ENCODE data around the gene SLX1A.
"Not testable (repeated sequence)": the region's sequence is repeated elsewhere in the genome, so short reads cannot be mapped to it uniquely, and the experiment has no call there.

SLX1A gene

DNA sequence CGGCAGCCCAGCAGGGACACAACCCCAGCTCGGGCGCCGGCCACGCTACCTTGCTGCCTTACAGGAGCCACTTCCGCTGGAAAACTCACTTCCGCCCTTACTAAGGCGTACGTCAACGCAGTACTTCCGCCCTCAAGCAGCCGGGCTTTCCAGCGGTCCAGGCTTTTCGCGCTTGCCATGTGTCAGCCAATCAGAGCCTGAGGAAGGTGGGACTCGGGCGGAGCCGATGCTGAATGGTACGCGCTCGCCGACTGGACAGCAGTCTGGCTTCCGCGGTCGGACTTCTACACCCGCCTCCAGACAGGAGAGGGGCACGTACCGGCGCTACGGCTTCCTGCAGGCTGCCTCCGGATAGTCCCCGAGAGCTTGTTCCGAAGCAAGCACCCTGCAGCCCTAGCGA, at the start of gene SLX1A, which contains the start of gene BOLA2B:
Gene SLX1A (plus strand): TSS at position 261 of the 400 bp plus-strand sequence. CDS start 210 bp downstream, outside the sequence.
Gene BOLA2B (minus strand): TSS at position 52 of the 400 bp plus-strand sequence. CDS start 71 bp downstream, outside the sequence.
- H3K4me3 ChIP-seq (ENCODE audit: low read depth, low read length, poor library complexity, severe bottlenecking) = peak within 1 kb of the TSS; percentile 54
- not testable (repeated sequence) for H3K79me2 ChIP-seq (ENCODE audit: insufficient read depth, low read length); H2AFZ ChIP-seq (ENCODE audit: low read length); H3F3A ChIP-seq (ENCODE audit: insufficient read depth, low read length); H3K27me3 ChIP-seq (ENCODE audit: insufficient read depth, low read length); H3K4me1 ChIP-seq (ENCODE audit: insufficient read depth, low read length, severe bottlenecking); H3K9me3 ChIP-seq (ENCODE audit: low read length); H3K36me3 ChIP-seq (ENCODE audit: insufficient read depth, low read length); H3K9ac ChIP-seq (ENCODE audit: low read length); H4K20me1 ChIP-seq (ENCODE audit: insufficient read depth, low read length); H3K9me2 ChIP-seq (ENCODE audit: low read depth, low read length); H3K27ac ChIP-seq (ENCODE audit: low read depth, low read length, poor library complexity, severe bottlenecking)
- peak within 1 kb of the TSS; percentile 46; the same call in 1 of the 2 replicates for H3K4me2 ChIP-seq (ENCODE audit: low read length)

DNA sequence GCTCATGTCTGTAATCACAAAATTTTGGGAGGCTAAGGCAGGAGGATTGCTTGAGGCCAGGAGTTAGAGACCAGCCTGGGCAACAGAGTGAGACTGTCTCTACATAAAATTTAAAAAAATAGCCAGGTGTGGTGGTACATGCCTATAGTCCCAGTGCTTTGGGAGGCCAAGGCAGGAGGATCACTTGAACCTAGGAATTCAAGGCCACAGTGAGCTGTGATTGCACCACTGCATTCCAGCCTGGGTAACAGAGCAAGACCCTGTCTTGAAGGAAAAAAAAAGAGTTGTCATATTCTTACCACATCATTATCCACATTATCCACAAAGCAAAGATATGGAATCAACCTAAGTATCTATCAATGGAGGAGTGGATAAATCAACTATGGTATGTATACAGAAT, 49.7 kb upstream of the SLX1A start:
- Histone ChIP-seq H3K9me3 (ENCODE audit: low read length) (no peaks in the 10 kb centered on the region), H3K4me3 (ENCODE audit: low read depth, low read length, poor library complexity, severe bottlenecking) (no peak overlapping the region), H3K9ac (ENCODE audit: low read length) (no peak overlapping the region), H4K20me1 (ENCODE audit: insufficient read depth, low read length) (no peaks in the 10 kb centered on the region), H3K4me2 (ENCODE audit: low read length) (no peak overlapping the region), H2AFZ (ENCODE audit: low read length) (no peak overlapping the region), H3K9me2 (ENCODE audit: low read depth, low read length) (no peaks in the 10 kb centered on the region), H3K27me3 (ENCODE audit: insufficient read depth, low read length) (no peaks in the 10 kb centered on the region), H3K27ac (ENCODE audit: low read depth, low read length, poor library complexity, severe bottlenecking) (no peak overlapping the region), H3K4me1 (ENCODE audit: insufficient read depth, low read length, severe bottlenecking) (peaks cover 11% of the 10 kb centered on the region), H3K79me2 (ENCODE audit: insufficient read depth, low read length) (no peaks in the 10 kb centered on the region), H3K36me3 (ENCODE audit: insufficient read depth, low read length) (no peaks in the 10 kb centered on the region), H3F3A (ENCODE audit: insufficient read depth, low read length) (no peaks in the 10 kb centered on the region)
- no peak for TF ChIP-seq EZH2 (IDR thresholded peaks at IDR 0.05; ENCODE audit: borderline replicate concordance, low read length)
- TF ChIP-seq, protein P1, sequence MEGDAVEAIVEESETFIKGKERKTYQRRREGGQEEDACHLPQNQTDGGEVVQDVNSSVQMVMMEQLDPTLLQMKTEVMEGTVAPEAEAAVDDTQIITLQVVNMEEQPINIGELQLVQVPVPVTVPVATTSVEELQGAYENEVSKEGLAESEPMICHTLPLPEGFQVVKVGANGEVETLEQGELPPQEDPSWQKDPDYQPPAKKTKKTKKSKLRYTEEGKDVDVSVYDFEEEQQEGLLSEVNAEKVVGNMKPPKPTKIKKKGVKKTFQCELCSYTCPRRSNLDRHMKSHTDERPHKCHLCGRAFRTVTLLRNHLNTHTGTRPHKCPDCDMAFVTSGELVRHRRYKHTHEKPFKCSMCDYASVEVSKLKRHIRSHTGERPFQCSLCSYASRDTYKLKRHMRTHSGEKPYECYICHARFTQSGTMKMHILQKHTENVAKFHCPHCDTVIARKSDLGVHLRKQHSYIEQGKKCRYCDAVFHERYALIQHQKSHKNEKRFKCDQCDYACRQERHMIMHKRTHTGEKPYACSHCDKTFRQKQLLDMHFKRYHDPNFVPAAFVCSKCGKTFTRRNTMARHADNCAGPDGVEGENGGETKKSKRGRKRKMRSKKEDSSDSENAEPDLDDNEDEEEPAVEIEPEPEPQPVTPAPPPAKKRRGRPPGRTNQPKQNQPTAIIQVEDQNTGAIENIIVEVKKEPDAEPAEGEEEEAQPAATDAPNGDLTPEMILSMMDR (IDR thresholded peaks at IDR 0.05; ENCODE audit: low read length) = no peak

DNA sequence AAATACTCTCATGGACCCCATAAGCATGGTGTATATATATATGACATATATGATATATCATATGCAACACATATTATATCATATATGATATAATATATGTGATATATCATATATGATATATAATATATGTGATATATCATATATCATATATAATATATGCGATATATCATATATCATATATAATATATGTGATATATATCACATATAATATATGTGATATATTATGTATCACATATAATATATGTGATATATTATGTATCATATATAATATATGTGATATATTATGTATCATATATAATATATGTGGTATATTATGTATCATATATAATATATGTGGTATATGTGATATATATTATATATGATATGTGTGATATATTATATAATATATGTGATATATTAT, 48.8 kb upstream of the SLX1A start:
- TF ChIP-seq EZH2 (IDR thresholded peaks at IDR 0.05; ENCODE audit: borderline replicate concordance, low read length) = no peak
- TF ChIP-seq, protein P1 (IDR thresholded peaks at IDR 0.05; ENCODE audit: low read length) = no peak
- no peaks in the 10 kb centered on the region for H3K27me3 ChIP-seq (ENCODE audit: insufficient read depth, low read length)
- no peaks in the 10 kb centered on the region for H3F3A ChIP-seq (ENCODE audit: insufficient read depth, low read length)
- H3K4me1 ChIP-seq (ENCODE audit: insufficient read depth, low read length, severe bottlenecking) = peaks cover 4% of the 10 kb centered on the region
- no peaks in the 10 kb centered on the region for H3K79me2 ChIP-seq (ENCODE audit: insufficient read depth, low read length)
- H2AFZ ChIP-seq (ENCODE audit: low read length) = no peak overlapping the region
- H3K4me2 ChIP-seq (ENCODE audit: low read length) = no peak overlapping the region
- no peaks in the 10 kb centered on the region for H3K36me3 ChIP-seq (ENCODE audit: insufficient read depth, low read length)
- no peaks in the 10 kb centered on the region for H3K9me2 ChIP-seq (ENCODE audit: low read depth, low read length)
- no peak overlapping the region for H3K4me3 ChIP-seq (ENCODE audit: low read depth, low read length, poor library complexity, severe bottlenecking)
- H3K9me3 ChIP-seq (ENCODE audit: low read length) = 0 out of 2 replicates have a peak, but pooled peaks cover 6% of the 10 kb centered on the region
- H3K9ac ChIP-seq (ENCODE audit: low read length) = no peak overlapping the region
- no peak overlapping the region for H3K27ac ChIP-seq (ENCODE audit: low read depth, low read length, poor library complexity, severe bottlenecking)
- H4K20me1 ChIP-seq (ENCODE audit: insufficient read depth, low read length) = no peaks in the 10 kb centered on the region

DNA sequence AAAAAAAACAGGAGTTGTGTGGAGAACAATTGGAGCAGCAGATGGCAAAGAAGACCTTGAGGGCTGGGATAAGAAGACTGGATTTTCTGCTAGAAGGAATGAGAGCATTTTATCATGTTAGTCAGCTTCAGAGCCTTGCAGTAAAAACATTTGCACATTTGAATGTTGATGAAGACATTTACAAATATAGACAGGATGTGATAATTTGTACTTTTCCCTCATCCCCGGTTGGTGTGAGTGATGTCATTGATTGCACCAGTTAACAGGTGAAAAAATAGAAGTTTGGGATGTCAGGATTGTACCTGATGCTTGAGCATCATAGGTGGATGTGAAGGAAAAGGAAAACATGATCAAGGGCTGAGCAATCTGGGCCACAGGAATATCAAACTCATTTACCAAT, 48.0 kb upstream of the SLX1A start:
- Histone ChIP-seq H3K4me1 (ENCODE audit: insufficient read depth, low read length, severe bottlenecking) (no peaks in the 10 kb centered on the region), H3K9me3 (ENCODE audit: low read length) (0 out of 2 replicates have a peak, but pooled peaks cover 6% of the 10 kb centered on the region), H4K20me1 (ENCODE audit: insufficient read depth, low read length) (no peaks in the 10 kb centered on the region), H3K27ac (ENCODE audit: low read depth, low read length, poor library complexity, severe bottlenecking) (no peak overlapping the region), H3K36me3 (ENCODE audit: insufficient read depth, low read length) (no peaks in the 10 kb centered on the region), H3K27me3 (ENCODE audit: insufficient read depth, low read length) (no peaks in the 10 kb centered on the region), H3K4me3 (ENCODE audit: low read depth, low read length, poor library complexity, severe bottlenecking) (no peak overlapping the region), H3K9ac (ENCODE audit: low read length) (no peak overlapping the region), H3F3A (ENCODE audit: insufficient read depth, low read length) (no peaks in the 10 kb centered on the region), H2AFZ (ENCODE audit: low read length) (no peak overlapping the region), H3K9me2 (ENCODE audit: low read depth, low read length) (no peaks in the 10 kb centered on the region), H3K79me2 (ENCODE audit: insufficient read depth, low read length) (no peaks in the 10 kb centered on the region), H3K4me2 (ENCODE audit: low read length) (no peak overlapping the region)
- no peak for TF ChIP-seq EZH2 (IDR thresholded peaks at IDR 0.05; ENCODE audit: borderline replicate concordance, low read length)
- TF ChIP-seq, protein P1 (IDR thresholded peaks at IDR 0.05; ENCODE audit: low read length) = no peak
